Lower leg skin (tissue), 3 donors: Measurements from ENCODE around the gene FBN1.

Experiments
- CTCF ChIP-seq, 3 donors: fragments of 450-650 bp; IDR thresholded peaks; one replicate each; pipeline ENCODE4 v1.5.1; 2016; ENCODE audit warnings: antibody characterized with exemption in 3 of 3, mild to moderate bottlenecking in 3 of 3, moderate library complexity in 2 of 3
- POLR2A ChIP-seq, 2 donors: fragments of 450-650 bp; IDR thresholded peaks; one replicate each; pipeline ENCODE4 v1.6.1; 2016 to 2017; ENCODE audit warnings: antibody characterized with exemption in 2 of 2, mild to moderate bottlenecking in 1 of 2, moderate library complexity in 1 of 2

GRCh38 chr15:48463366-48463880 is 182.1 kb downstream of the FBN1 start:
- TF ChIP-seq CTCF (IDR thresholded peaks at IDR 0.05) (no peak), POLR2A (IDR thresholded peaks at IDR 0.05) (no peak)
